ENCODE results near the gene SAMD4A.
A peak's percentile ranks its signal among the peaks of the same experiment; 100 is the strongest.

Gene SAMD4A

DNA sequence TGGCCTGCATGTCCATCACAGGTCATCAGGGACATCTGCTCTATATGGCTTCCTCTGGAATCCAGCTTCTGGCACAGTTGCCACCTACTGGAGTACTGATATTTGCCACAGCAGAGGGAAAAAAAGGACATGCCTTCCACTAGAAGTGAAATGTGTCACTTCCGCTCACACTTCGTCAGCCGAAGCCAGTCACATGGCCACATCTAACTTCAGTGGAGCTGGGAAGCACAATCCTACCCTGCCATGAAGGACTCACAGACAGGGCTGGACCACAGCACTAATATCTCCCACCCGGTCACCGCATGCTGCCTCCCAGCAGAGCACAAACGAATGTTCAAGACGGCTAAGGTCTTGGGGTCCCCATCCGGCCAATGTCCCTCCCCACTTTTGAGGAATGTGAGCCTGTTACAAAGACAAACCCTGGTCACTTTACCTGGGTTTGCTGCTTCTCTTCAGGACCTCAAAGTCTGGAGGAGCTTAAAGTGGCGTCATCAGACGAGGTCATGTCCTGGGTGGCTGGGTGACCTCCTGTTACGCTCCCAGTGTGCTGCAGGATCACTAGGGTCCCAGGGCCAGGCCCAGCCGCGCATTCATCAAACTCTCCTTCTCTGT, 237.1 kb downstream of the SAMD4A start:
- DNase-seq (ENCODE audit: low read depth, low spot score) = no peak

DNA sequence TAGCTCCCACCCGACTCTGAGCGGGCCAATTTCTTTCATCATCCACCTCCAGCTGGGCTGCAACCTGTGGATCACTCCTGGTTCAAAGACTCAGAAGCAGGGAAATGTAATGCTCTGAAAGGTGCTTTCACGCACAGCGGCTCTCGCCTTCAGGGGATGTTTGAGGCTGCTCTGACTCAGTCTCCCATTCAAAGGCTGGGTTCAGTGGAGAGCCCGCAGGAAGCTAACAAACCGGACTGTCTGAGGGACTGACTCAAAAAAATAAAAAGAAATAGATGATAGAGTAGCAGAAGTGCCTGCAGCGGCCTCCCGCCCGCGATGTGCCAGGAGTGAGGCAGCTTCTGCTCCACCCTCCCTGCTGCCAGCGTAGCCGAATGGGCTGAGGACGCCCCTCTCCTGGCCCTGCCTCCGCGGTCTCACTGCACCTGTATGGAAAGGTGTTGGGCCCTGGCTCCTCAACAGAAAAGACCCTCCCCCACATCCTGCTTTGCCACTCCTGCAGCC, 237.7 kb downstream of the SAMD4A start:
- DNase-seq (ENCODE audit: low read depth, low spot score) = no peak

DNA sequence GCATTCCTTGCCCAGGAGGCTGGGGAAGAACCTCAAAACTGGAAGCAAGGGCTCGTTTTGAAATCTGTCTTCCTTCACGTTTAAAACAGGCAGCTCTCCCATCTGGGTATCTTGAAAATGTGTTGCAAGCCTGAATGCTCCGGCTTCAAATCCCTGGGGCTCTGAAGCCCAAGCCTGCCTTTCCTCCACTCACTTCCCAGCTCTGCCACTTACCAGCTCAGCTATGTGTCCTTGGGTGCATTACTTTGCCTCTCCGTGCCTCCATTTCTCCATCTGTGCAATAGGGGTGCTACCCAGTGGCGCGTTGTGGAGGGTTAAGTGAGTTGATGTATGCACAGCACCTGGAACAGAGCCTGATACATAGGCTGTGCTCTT, 238.1 kb downstream of the SAMD4A start:
- no peak for DNase-seq (ENCODE audit: low read depth, low spot score)

DNA sequence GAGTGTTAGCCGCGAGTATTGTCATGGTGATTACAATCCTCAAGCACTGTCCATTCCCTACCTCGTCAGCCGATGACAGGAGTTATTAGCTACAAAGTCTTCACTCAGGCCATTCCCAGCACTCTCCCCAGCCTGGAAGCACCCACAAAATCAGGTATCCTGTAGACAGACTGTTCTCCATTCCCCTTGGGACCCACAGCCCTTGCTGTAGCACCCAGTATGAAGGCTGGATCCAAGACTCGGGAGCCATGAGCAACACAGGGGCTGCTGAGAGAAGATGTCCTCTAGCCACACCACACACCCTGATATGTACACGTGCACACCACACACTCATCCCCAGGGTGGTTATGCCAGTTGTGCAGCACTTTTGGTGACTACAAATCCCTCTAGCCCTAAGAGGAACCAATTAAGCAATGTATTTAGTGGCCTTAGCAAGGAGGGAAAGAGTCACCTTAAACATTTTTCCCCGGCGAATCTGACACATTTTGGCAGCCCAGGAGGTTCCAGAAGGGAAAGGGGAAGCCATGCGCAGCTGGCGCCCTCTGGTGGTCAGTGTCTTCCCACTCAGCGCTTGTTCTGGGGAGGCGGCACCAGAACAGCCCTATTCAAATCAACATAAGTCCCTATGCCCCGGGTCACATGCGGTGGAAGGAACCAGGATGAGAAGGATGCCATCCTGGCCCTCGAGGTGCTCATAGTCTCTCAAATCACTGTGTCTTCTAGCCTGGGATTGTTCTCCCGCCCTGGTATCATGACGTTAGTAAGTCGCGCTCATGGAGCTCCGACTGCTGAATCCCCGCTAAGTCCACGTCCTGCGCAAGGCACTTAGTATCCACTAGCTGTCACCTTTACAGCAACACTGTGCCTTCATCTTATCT, 238.8 kb downstream of the SAMD4A start:
- DNase-seq (ENCODE audit: low read depth, low spot score) = peak; percentile 49

DNA sequence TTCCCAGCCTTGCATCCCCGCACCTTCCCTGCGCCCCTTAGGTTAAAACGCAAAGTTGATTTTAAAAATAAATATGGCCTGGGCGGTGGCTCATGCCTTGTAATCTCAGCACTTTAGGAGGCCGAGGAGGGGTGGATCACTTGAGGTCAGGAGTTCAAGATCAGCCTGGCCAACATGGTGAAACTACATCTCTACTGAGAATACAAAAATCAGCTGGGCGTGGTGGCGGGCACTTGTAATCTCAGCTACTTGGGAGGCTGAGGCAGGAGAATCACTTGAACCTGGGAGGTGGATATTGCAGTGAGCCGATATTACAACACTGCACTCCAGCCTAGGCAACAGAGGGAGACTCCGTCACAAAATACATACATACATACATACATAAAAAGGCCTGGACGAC, 239.7 kb downstream of the SAMD4A start:
- no peak for DNase-seq (ENCODE audit: low read depth, low spot score)

DNA sequence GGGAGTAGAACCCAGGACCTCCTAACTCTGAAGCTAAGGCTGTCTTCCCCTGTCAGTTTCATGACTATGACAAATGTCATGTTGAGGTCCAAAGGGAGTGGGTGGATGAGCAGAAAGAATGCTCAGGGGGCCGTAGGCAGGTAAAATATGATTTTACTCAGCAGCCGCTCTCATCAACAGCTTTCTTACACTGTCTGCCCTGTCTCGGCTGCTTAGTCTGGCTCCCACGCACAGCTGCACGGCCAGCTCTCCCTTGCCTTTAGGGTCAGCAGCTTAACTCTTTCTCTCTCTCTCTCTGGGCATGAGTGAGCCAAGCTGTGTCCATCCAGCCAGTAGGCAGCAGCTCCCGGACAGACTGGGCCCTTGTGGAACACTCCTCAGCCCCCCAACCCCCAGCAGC, 240.5 kb downstream of the SAMD4A start:
- no peak for DNase-seq (ENCODE audit: low read depth, low spot score)

DNA sequence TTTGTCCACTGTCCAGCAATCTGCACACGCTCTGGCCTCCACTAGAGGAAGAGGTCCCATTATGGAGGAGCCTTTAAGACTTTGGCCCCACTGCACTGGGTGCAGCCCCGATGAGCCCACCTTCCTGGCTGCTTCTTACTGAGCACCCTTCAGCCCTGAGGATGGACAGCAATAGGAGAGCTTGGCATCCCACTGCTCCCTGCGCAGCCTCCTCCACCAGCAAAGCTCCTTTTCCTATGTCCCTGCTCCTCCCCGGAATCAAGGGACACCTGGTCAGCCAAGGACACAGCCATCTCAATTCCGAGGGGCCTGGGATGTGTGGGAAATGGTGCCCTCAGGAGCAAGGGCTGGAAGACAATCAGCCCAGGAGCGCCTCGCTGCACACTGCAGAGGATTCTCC, 241.0 kb downstream of the SAMD4A start:
- DNase-seq (ENCODE audit: low read depth, low spot score) = no peak

DNA sequence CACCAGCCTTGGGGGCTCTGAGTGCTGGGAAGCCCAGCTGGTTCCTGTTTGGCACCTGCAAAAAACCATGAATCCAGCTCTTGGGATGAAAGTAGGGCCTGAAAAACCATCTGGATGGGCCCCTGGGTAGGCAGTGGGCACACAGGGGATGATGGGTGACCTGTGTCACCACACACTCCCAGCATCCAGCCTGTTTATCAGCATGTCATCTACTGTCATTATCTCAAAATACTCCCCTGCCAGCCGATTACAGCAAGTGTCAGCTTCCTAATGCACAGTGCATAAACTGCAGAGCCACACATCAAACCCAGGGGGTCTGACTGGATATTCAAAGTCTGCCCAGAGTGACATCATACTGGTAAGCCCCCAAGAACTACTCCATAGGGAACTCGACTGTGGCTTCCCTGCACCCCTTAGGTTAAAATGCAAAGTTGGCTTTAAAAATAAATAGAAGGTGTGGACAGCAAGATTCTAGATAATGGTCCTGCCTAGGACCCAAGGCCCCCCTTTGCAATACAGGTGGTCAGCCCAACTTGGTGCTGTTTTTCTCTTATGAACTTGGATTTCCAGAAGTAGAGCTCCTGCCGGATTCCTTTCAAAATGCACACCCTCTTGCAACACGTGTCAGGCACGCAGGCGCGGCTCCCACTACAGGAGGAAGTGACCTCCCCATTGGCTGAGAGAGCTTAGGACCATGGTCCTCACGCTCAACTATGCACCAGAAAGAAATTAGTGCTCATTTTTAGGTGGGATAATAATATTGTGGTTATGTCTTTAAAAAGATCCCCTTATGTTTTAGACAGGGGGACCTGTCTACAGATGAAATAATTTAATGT, 241.6 kb downstream of the SAMD4A start:
- DNase-seq (ENCODE audit: low read depth, low spot score) = no peak

DNA sequence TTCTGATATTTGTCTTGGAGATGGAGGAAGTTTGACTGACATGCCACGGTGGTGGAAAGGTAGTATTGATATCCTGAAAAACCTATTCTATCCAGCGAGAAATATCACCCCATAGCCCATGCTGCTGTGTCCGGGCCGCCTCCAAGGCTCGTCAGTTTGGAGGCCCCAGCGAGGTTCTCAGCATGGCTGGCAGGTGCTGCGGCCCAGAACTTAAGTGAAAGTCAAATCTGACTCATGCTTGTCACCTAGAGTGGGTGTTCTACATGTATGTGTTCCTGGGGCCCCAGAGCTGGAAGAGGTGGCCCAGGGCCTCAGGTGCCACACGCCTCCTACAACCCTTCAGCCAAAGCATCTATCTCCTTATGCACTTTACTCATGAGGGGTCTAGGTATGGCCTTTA, 242.8 kb downstream of the SAMD4A start:
- no peak for DNase-seq (ENCODE audit: low read depth, low spot score)

DNA sequence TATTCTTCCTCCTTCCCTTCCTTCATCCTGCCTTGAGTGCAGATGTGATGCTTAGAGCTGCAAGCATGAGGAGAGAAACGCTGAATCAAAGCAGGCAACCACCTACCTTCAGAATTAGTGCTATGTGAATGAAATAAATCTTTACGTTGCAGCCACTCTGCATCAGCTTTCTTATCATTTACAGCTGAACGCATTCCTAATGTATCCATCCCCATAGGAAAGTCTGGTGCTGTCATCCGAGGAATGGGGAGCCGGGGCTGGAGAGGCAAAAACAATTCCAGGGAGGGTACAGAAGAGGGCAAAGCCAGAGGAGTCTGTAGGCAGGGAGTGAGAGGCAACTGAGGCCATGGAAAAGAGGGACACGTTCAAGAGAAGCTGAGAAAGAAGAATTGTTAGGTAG, 245.7 kb downstream of the SAMD4A start:
- no peak for DNase-seq (ENCODE audit: low read depth, low spot score)

DNA sequence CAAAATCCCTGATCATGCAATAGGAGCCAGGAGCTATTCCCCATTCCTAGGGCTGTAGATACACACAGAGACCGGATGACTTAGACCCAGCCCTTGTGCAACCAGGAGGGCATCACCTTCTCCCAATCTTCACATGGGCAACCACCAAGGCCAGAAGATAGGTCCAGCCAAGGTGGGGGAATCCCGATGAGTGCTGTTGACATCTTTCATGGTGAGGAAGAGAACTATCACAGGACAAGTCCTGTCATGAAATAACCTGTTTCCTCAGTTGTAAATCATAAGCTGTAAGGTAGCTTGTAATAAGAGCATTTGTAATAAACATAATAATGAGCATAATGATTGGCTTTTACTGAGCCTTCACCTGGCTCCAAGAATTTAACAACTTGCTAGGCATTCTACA, 246.2 kb downstream of the SAMD4A start:
- DNase-seq (ENCODE audit: low read depth, low spot score) = no peak

DNA sequence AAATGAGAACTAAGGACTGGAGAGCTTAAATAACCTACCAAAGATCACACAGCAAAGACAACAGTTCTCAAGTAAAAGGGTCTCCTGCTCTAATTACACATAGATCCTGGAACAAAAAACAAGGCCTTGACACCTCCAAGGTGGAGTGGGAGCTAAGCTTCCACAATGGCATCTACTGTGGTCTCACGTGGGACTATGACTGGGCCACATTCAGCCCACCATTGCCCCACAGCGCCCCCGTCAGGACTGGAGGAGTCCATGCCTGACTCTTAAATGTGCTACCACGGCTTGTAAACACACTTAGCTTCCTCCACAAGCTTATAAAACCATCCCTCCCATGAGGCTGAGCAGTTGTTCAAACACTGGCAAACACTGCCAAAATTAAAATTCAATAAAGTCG, 247.1 kb downstream of the SAMD4A start:
- DNase-seq (ENCODE audit: low read depth, low spot score) = no peak

DNA sequence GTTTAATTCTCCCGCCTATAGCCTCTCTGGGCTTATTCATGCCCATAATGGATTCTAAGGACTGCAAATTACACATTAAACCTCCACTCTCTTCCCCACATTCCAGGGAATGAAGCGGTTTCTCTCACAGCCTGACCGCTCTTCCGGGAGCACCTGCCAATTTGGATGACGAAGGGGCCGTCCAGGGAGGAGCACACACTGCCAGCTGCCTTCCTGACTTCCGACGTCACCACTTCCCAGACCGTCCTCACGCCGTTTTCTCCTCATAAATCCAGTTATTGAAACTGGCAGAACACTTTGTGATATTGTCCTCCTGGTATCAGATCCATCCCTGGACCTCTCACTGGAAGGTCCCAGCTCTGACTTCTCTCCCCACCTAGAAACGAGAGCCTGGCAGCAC, 248.1 kb downstream of the SAMD4A start:
- no peak for DNase-seq (ENCODE audit: low read depth, low spot score)

DNA sequence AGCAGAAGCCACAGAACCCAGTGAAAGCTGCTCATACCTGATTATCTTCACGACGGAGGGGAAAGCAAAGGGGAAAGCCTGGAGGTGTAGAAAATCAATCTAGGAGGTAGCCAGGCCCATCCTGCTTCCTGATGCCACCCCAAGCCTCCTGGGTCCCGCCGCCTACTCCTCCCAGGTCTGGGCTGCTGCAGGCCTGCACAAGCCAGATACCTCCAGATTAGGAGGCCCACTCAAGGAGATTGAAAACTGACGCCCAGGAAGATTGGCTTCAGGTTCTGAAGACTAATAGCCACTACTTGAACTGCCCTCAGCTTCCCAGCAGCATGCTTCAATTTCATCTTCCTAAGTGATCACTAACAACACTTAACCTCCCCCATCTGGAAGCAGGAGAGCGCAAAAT, 248.6 kb downstream of the SAMD4A start:
- DNase-seq (ENCODE audit: low read depth, low spot score) = no peak

DNA sequence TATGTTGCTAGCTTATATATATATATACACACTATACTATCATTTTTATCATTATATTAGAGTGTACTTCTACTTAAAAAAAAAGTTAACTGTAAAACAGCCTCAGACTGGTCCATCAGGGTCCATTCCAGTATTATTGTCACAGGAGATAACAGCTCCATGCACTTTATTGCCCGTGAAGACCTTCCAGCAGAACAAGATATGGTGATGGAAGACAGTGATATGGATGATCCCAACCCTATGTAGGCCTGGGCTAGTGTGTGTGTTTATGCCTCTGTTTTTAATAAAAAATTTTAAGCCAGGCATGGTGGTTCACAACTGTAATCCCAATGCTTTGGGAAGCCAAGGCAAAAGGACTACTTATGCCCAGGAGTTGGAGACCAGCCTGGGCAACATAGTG, 249.5 kb downstream of the SAMD4A start:
- no peak for DNase-seq (ENCODE audit: low read depth, low spot score)

DNA sequence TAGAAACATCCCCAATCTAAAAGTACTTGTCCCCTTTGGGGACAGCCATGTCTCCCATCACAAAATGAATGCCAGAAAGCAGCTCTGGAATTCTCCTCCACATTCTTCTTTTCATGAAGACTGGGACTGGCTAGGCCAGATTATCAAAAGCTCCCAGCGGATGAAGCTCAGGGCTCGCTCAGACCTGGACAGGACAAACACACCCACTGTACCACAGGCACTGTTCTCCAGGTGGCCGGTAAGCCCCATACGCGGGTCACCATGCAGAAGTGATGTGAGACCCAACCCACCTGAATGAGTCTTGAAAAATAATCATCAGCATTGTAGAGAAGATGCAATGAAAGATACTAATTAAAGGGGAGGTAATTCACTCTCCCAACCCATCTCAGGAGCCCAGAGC, 250.6 kb downstream of the SAMD4A start:
- DNase-seq (ENCODE audit: low read depth, low spot score) = no peak

DNA sequence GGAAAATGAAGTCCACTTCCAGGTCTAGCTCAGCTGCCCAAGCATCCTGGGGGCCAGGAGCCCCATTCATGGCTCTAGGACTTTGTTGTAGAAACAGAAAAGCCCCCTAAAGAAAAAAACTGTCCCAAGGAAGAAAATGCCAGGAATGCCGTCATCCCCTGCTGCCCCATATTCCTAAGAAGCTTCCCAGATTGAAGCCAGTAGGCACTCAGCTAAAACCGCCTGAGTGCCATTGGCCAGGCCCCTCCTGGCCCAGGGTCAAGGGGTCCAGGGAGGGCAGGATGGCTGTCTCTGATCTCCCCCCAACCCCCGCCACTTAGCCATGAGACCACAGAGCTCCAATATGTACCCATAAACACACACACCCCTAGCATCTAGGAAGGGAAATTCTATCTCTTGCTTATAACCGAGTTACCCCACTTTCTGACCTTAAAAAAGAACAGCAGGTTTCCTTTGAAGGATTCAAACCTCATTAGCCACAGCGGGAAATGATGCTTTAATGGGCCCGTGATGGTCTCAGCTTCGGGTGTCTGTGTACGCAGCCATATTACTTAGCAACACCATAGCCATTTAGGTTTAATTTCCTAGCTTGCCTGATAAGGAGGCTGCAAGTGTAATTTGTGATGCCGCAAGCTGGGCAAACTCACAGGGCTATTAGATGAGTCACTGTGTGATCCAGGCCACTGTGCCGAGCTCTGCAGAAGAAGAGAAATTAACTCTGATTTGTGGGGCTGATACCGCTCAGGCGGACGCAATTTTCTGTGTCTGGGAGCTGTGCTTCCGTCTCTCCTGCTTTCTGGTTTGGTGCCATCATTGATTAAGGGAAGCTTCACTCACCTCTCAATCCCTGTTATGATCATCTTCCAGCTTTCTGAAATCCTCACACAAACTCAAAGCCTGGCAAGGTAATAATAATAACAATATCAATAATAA, 251.5 kb downstream of the SAMD4A start:
- no peak for DNase-seq (ENCODE audit: low read depth, low spot score)

DNA sequence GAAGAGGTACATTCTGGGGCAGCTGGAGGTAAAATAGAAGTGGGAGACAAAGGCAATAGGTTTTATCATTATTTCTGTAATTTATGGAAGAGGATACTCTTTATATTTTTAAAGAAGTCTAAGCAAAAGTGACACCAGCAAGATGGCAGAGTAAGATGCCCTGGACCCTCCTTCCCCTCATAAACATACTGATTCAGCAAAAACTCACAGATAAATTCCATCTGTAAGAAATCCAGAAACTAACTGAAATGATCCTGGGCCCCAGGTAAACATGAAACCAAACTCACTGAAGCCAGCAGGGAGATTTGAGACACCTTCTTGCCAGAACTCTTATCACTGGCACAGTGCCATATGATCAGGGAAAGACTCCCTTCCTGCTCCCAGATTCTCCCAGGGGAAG, 255.8 kb downstream of the SAMD4A start:
- no peak for DNase-seq (ENCODE audit: low read depth, low spot score)

DNA sequence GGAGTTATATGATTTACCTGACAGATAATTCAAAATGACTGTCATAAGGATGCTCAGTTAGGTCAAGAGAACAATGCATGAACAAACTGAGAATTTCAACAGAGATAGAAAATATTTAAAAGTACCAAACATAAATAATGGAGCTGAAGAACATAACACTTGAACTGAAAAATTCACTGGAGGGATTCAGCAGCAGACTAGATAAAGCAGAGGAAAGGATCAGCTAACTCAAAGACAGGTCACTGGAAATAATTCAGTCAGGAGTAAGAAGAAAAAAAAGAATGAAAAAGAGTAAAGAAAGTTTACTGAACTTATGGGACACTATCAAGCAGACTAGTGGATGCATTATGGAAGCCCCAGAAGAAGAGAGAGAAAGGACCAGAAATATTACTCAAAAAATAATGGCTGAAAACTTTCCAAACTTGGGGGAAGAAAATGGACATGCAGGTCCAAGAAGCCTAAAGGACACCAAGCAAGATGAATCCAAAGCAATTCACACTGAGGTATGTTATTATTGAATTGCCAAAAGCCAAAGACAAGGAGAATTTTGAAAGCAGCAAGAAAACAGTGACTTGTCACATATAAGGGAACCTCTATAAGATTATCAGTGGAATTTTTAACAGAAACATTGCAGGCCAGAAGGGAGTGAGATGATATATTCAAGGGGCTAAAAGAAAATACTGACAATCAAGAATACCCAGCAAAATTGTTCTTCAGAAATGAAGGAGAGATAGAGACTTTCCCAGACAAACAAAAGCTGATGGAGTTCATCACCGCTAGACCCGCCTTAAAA, 257.0 kb downstream of the SAMD4A start:
- no peak for DNase-seq (ENCODE audit: low read depth, low spot score)

DNA sequence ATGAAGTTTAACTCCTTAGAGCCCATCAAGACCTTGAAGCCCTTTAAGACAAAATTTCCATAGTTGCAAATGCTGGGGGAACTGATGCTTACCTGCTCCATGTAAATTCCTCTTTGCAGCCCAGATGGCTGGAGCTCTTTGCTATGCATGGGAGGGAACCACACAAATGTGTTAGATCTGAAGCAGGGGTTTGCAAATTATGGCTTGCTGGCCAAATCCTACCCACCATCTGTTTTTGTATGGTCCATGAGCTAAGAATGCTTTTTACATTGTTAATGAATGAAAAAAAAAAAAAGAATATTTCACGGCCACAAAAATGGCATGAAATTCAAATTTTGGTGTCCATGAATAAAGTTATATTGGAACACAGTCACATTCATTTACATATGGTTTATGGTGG, 261.1 kb downstream of the SAMD4A start:
- no peak for DNase-seq (ENCODE audit: low read depth, low spot score)

Data from activated naive CD8-positive, alpha-beta T cell treated with anti-CD3 and anti-CD28 coated beads, Interleukin-2, amount 50 U/mL, for 16 hours (primary cell).